HepG2 (cell line): ENCODE measurements around the gene TK2. TPM values are rescaled to one million over a fixed set of nuclear protein-coding genes. Genes with fewer than 3 reads are reported as not detected.

ENCODE experiments used
- ATAC-seq: fragments of 200-7000 bp; cut with Tn5 transposase; 3 replicates; pipeline ENCODE4 v1.9.1; 2020; ENCODE audit warnings: mild to moderate bottlenecking, moderate library complexity
- BruUV-seq: library from RNA; stranded (reverse); fragments of 400-500 nt; replicated peaks from 2 replicates; lab custom pipeline; 2021; lab: Mats Ljungman, UMichigan
- CTCF ChIA-PET: fragments of 300-600 bp; formaldehyde crosslinking; extraction: SDS; loops from one replicate; lab custom pipeline; 2021; ENCODE audit warnings: low total read pairs, inconsistent platforms, low intra/inter-chr PET ratio; lab: Yijun Ruan, JAX
- POLR2A ChIA-PET: fragments of 350-600 bp; sonication (Branson Sonifier 250); formaldehyde crosslinking; loops from one replicate; lab custom pipeline; 2020; ENCODE audit warnings: antibody characterized with exemption, inconsistent platforms; lab: Yijun Ruan, JAX
- DNase-seq: peaks from one replicate; pipeline ENCODE4 v3.0.0-alpha.2; 2015; ENCODE audit warnings: low spot score
- FAIRE-seq: peaks from 3 replicates; lab custom pipeline; 2011; peaks lifted over from hg19 to GRCh38; lab: Jason Lieb, UNC
- H2AFZ ChIP-seq: one replicate; pipeline ENCODE4 v1.6.1; 2011; ENCODE audit warnings: low read length, inconsistent platforms
- H3K27ac ChIP-seq: fragments of 300-600 bp; 3 replicates; pipeline ENCODE4 v1.8.0; 2011; ENCODE audit warnings: mixed run types, mild to moderate bottlenecking, mixed read lengths, low read length, inconsistent platforms; ENCODE audit not compliant: insufficient read depth; ENCODE audit errors: extremely low read length
- H3K27me3 ChIP-seq, 2 experiments: fragments of 200-600 bp in 1 of 2; 2 replicates in 1 of 2; 3 replicates in 1 of 2; pipeline versions ENCODE4 v1.6.0 to v1.8.0; 2011; ENCODE audit warnings: low read length in 2 of 2, mild to moderate bottlenecking in 2 of 2, moderate library complexity in 2 of 2, inconsistent platforms in 1 of 2; ENCODE audit not compliant: insufficient read depth in 2 of 2, control insufficient read depth in 1 of 2
- H3K36me3 ChIP-seq, 2 experiments: fragments of 200-600 bp in 1 of 2; replicated peaks in 1 of 2; 2 replicates in 1 of 2; 3 replicates in 1 of 2; pipeline versions ENCODE4 v1.5.1 to v1.8.0; 2011; ENCODE audit warnings: low read length in 2 of 2, inconsistent platforms in 1 of 2; ENCODE audit not compliant: insufficient read depth in 2 of 2, control insufficient read depth in 1 of 2
- H3K4me1 ChIP-seq: 2 replicates; pipeline ENCODE4 v1.5.1; 2012; ENCODE audit warnings: low read length, inconsistent platforms; ENCODE audit not compliant: insufficient read depth
- H3K4me2 ChIP-seq: 2 replicates; pipeline ENCODE4 v1.6.0; 2011; ENCODE audit warnings: low read depth, low read length, inconsistent platforms
- H3K4me3 ChIP-seq, 3 experiments: fragments of 200-600 bp in 1 of 3; sonication (generic), shearing (Covaris generic) in 1 of 3; replicated peaks in 1 of 3; 2 replicates each; pipeline ENCODE4 v1.5.1; 2011 to 2016; ENCODE audit warnings: low read length in 3 of 3, inconsistent platforms in 2 of 3, low read depth in 2 of 3, mild to moderate bottlenecking in 2 of 3, control low read depth in 1 of 3, mixed read lengths in 1 of 3; ENCODE audit not compliant: insufficient read depth in 1 of 3
- H3K79me2 ChIP-seq: one replicate; pipeline ENCODE4 v1.6.1; 2011; ENCODE audit warnings: low read length, inconsistent platforms; ENCODE audit not compliant: insufficient read depth
- H3K9ac ChIP-seq: 2 replicates; pipeline ENCODE4 v1.6.0; 2011; ENCODE audit warnings: mild to moderate bottlenecking, low read depth, low read length, inconsistent platforms; ENCODE audit not compliant: insufficient read depth
- H3K9me3 ChIP-seq: 2 replicates; pipeline ENCODE4 v1.5.1; 2012; ENCODE audit warnings: mild to moderate bottlenecking, low read length
- H4K20me1 ChIP-seq: 2 replicates; pipeline ENCODE4 v1.6.0; 2011; ENCODE audit warnings: inconsistent platforms, mild to moderate bottlenecking, low read length, moderate library complexity; ENCODE audit not compliant: insufficient read depth
- AKAP8 ChIP-seq: sonication (generic); formaldehyde crosslinking; IDR thresholded peaks from 2 replicates; pipeline ENCODE4 v1.5.1; 2020; ENCODE audit warnings: mild to moderate bottlenecking, missing genetic modification reagents
- MLX ChIP-seq: IDR thresholded peaks from 2 replicates; pipeline ENCODE4 v1.6.1; 2016
- PCBP2 ChIP-seq: fragments of 200-400 bp; formaldehyde crosslinking; optimal IDR thresholded peaks from 2 replicates; pipeline ENCODE3; 2018; ENCODE audit warnings: low read length, low read depth; ENCODE audit not compliant: poor library complexity, severe bottlenecking
- TARDBP ChIP-seq: sonication (generic); formaldehyde crosslinking; IDR thresholded peaks from 2 replicates; pipeline ENCODE4 v1.8.0; 2022; ENCODE audit warnings: mild to moderate bottlenecking, missing genetic modification reagents
- YY1 ChIP-seq: IDR thresholded peaks from 2 replicates; pipeline ENCODE4 v1.6.1; 2011; ENCODE audit warnings: low read length, low read depth, moderate library complexity, mild to moderate bottlenecking; ENCODE audit not compliant: insufficient read depth, insufficient replicate concordance
- ZNF674 ChIP-seq: sonication (generic); formaldehyde crosslinking; IDR thresholded peaks from 2 replicates; pipeline ENCODE4 v1.5.0; 2020; ENCODE audit warnings: low read depth, mild to moderate bottlenecking, missing genetic modification reagents
- ZSCAN29 ChIP-seq: sonication (generic); formaldehyde crosslinking; conservative IDR thresholded peaks from 2 replicates; pipeline ENCODE4 v1.4.0; 2020; ENCODE audit warnings: mild to moderate bottlenecking, missing genetic modification reagents
- WGBS: methylation state at CpG from one replicate; pipeline ENCODE4 v1.1.6; 2017; ENCODE audit warnings: low lambda C conversion rate; 5-methylcytosine and 5-hydroxymethylcytosine counted together
- in situ Hi-C: cut with HindIII; loops from 2 replicates; pipeline ENCODE4 v1.10.0; 2017; ENCODE audit warnings: low pct_unique_long_range_greater_than_20kb; ENCODE audit not compliant: extremely low pct_ligation_motif_present
- intact Hi-C: fragments of 100-400 bp; cut with micrococcal nuclease; formaldehyde crosslinking; loops from one replicate; pipeline ENCODE4 v1.10.0; 2022; ENCODE audit not compliant: unreplicated experiment
- polyA plus RNA-seq, 8 experiments: library from polyadenylated mRNA; depleted of rRNA in 3 of 8; stranded (reverse) in 7 of 8; unstranded in 1 of 8; fragments of >200 nt; fragmentation: Illumina TruSeq in 4 of 8; extraction: Trizol in 4 of 8; gene quantifications; 2 replicates each; pipeline versions ENCODE4 v1.2.1 to v1.2.3, GENCODE V29; 2011 to 2016; ENCODE audit warnings: low read depth in 4 of 8, missing spikeins in 1 of 8, mixed read lengths in 1 of 8; ENCODE audit not compliant: insufficient read depth in 1 of 8
- total RNA-seq, 5 experiments: library from RNA; depleted of rRNA; stranded (reverse); fragments of >200 nt; fragmentation: Illumina TruSeq; extraction: Trizol; gene quantifications; 2 replicates each; pipeline ENCODE4 v1.2.3, GENCODE V29; 2016; ENCODE audit warnings: low read depth in 1 of 5
- TF ChIP-seq, protein P1 (sequence below): IDR thresholded peaks from 2 replicates; pipeline ENCODE4 v1.6.1; 2016; ENCODE audit warnings: mild to moderate bottlenecking
- TF ChIP-seq, protein P2 (sequence below): sonication (generic); formaldehyde crosslinking; conservative IDR thresholded peaks from 2 replicates; pipeline ENCODE4 v1.8.1; 2023; ENCODE audit warnings: missing genetic modification reagents

TK2 gene
- total and polyA plus RNA-seq, 2 of the 13 experiments (the other 11 are each of a cell fraction or from before 2014, with no cell fraction given): 18.7 to 21.0 TPM

DNA sequence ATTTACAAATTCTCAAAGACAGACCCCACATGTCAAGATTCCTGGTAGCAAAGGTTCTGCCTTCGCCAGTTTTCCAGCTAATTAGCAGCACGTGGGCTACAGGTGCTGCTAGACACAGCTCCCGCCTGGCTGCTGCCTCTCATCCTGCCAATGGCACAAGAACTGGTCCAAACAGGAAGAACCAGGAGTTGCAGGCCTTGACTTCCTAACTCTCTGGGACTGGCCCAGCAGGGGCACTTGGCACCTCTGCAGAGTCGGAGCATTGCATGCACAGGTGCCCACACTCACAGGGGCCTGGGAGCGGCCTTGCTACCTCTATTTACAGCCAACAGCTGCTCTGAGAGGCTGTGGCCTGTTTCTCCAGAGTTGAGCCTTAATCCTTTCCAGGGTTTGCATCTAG, 39.6 kb downstream of the TK2 start:
- 94% methylated on average over 5 of the region's 5 CpGs for WGBS
- TF ChIP-seq MLX (CRISPR knock-in tag) (no peak), YY1 (no peak), ZNF674 (CRISPR knock-in tag) (no peak), TARDBP (CRISPR knock-in tag) (no peak), PCBP2 (no peak), AKAP8 (CRISPR knock-in tag) (no peak), ZSCAN29 (CRISPR knock-in tag) (no peak)
- TF ChIP-seq, protein P1, sequence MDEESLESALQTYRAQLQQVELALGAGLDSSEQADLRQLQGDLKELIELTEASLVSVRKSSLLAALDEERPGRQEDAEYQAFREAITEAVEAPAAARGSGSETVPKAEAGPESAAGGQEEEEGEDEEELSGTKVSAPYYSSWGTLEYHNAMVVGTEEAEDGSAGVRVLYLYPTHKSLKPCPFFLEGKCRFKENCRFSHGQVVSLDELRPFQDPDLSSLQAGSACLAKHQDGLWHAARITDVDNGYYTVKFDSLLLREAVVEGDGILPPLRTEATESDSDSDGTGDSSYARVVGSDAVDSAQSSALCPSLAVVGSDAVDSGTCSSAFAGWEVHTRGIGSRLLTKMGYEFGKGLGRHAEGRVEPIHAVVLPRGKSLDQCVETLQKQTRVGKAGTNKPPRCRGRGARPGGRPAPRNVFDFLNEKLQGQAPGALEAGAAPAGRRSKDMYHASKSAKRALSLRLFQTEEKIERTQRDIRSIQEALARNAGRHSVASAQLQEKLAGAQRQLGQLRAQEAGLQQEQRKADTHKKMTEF (CRISPR knock-in tag): no peak
- TF ChIP-seq, protein P2, sequence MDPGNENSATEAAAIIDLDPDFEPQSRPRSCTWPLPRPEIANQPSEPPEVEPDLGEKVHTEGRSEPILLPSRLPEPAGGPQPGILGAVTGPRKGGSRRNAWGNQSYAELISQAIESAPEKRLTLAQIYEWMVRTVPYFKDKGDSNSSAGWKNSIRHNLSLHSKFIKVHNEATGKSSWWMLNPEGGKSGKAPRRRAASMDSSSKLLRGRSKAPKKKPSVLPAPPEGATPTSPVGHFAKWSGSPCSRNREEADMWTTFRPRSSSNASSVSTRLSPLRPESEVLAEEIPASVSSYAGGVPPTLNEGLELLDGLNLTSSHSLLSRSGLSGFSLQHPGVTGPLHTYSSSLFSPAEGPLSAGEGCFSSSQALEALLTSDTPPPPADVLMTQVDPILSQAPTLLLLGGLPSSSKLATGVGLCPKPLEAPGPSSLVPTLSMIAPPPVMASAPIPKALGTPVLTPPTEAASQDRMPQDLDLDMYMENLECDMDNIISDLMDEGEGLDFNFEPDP (CRISPR knock-in tag): no peak
- TF ChIP-seq, all 625 proteins: peak for 0
- no peak overlapping the region for H2AFZ ChIP-seq
- no peaks in the 10 kb centered on the region for H3K79me2 ChIP-seq
- H3K27me3 ChIP-seq: no peaks in the 10 kb centered on the region
- intact Hi-C loops: no loop called here
- no peak overlapping the region for H3K4me2 ChIP-seq
- ChIA-PET CTCF (no interaction called here), POLR2A (no interaction called here)
- H3K9me3 ChIP-seq: no peaks in the 10 kb centered on the region
- H3K36me3 ChIP-seq: peaks cover 3 to 5% of the 10 kb centered on the region in 2 experiments; a peak in 4 of 5 replicates
- no peak for DNase-seq
- ATAC-seq: no peak
- no peaks in the 10 kb centered on the region for H4K20me1 ChIP-seq
- peaks cover 33% of the 10 kb centered on the region for H3K4me1 ChIP-seq
- in situ Hi-C loops: no loop called here
- BruUV-seq: no TSS peak
- H3K27ac ChIP-seq: no peak overlapping the region
- FAIRE-seq: no peak
- H3K4me3 ChIP-seq: no peak overlapping the region
- H3K9ac ChIP-seq: no peak overlapping the region
